ENCODE measurements around the gene EVL. TPM values are rescaled to one million over a fixed set of nuclear protein-coding genes. Genes with fewer than 3 reads are reported as not detected.

EVL gene
- total RNA-seq, 2 experiments from 2014 or later = 174 to 180 TPM

GRCh38 chr14:100109594-100109955 is 44.4 kb downstream of the EVL start:
- peaks cover 16% of the 10 kb centered on the region for H3K36me3 Mint-ChIP-seq
- peaks cover 49% of the 10 kb centered on the region for H3K4me1 Mint-ChIP-seq (ENCODE audit: low read depth)
- no peak for DNase-seq
- ChIA-PET CTCF (interaction anchor here (0.9 to 16.3 kb wide), 7 partner anchors 10 to 135 kb away, joined by 3 to 573 read pairs (median 44); partner anchors contain the start of gene EVL), POLR2A (interaction anchor here (11.3 kb wide), 1 partner anchor 39 kb away, joined by 200 read pairs; the partner anchor contains the start of gene EVL)
- H3K4me3 Mint-ChIP-seq = no peak overlapping the region
- intact Hi-C loops (cut with micrococcal nuclease) = loop anchor here (5.0 kb wide), 1 partner anchor 268 kb away; the partner anchor contains the start of gene WDR25
- H3K27ac Mint-ChIP-seq = peak overlapping the region; percentile 90
- no peaks in the 10 kb centered on the region for H3K9me3 Mint-ChIP-seq
- H3K27me3 Mint-ChIP-seq = no peaks in the 10 kb centered on the region

GRCh38 chr14:100110816-100111215 is 45.6 kb downstream of the EVL start:
- Mint-ChIP-seq H3K27me3 (no peaks in the 10 kb centered on the region), H3K4me1 (ENCODE audit: low read depth) (peaks cover 38% of the 10 kb centered on the region), H3K4me3 (no peak overlapping the region), H3K36me3 (peaks cover 16% of the 10 kb centered on the region), H3K27ac (peak overlapping the region; percentile 34), H3K9me3 (no peaks in the 10 kb centered on the region)
- ChIA-PET CTCF (interaction anchor here (1.0 to 16.3 kb wide), 6 partner anchors 14 to 129 kb away, joined by 3 to 573 read pairs (median 40); partner anchors contain the start of gene EVL), POLR2A (interaction anchor here (0.6 kb wide), 1 partner anchor 27 kb away, joined by 5 read pairs; no protein-coding TSS in a partner anchor)
- intact Hi-C loops (cut with micrococcal nuclease) = no loop called here
- no peak for DNase-seq

- Mint-ChIP-seq H3K27me3 (no peaks in the 10 kb centered on the region), H3K9me3 (no peaks in the 10 kb centered on the region), H3K27ac (peak overlapping the region; percentile 64), H3K4me1 (ENCODE audit: low read depth) (peaks cover 28% of the 10 kb centered on the region), H3K4me3 (no peak overlapping the region), H3K36me3 (peaks cover 14% of the 10 kb centered on the region)
- DNase-seq = no peak
- intact Hi-C loops (cut with micrococcal nuclease) = no loop called here
- ChIA-PET CTCF (interaction anchor here (0.9 to 16.3 kb wide), 8 partner anchors 16 to 130 kb away, joined by 3 to 573 read pairs (median 6); partner anchors contain the start of gene EVL), POLR2A (interaction anchor here (1.4 kb wide), 1 partner anchor 42 kb away, joined by 3 read pairs; no protein-coding TSS in a partner anchor)
Observed at GRCh38 chr14:100111931-100112704, 46.9 kb downstream of the EVL start.

GRCh38 chr14:100114109-100114765 is 49.0 kb downstream of the EVL start:
- DNase-seq = no peak
- peak overlapping the region; percentile 26 for H3K27ac Mint-ChIP-seq
- no peaks in the 10 kb centered on the region for H3K9me3 Mint-ChIP-seq
- H3K4me1 Mint-ChIP-seq (ENCODE audit: low read depth) = peaks cover 23% of the 10 kb centered on the region
- ChIA-PET POLR2A (no interaction called here), CTCF (interaction anchor here (16.3 kb wide), 1 partner anchor 45 kb away, joined by 573 read pairs; the partner anchor contains the start of gene EVL)
- intact Hi-C loops (cut with micrococcal nuclease) = no loop called here
- H3K27me3 Mint-ChIP-seq = no peaks in the 10 kb centered on the region
- peaks cover 10% of the 10 kb centered on the region for H3K36me3 Mint-ChIP-seq
- H3K4me3 Mint-ChIP-seq = no peak overlapping the region

- Mint-ChIP-seq H3K36me3 (peaks cover 5% of the 10 kb centered on the region), H3K9me3 (no peaks in the 10 kb centered on the region)
Observed at GRCh38 chr14:100115236-100115635, 50.0 kb downstream of the EVL start.

GRCh38 chr14:100115726-100116125 is 50.5 kb downstream of the EVL start:
- intact Hi-C loops (cut with micrococcal nuclease) = no loop called here
- Mint-ChIP-seq H3K27ac (no peak overlapping the region), H3K27me3 (no peaks in the 10 kb centered on the region), H3K9me3 (no peaks in the 10 kb centered on the region), H3K4me3 (no peak overlapping the region), H3K36me3 (peaks cover 5% of the 10 kb centered on the region), H3K4me1 (ENCODE audit: low read depth) (peaks cover 20% of the 10 kb centered on the region)
- ChIA-PET CTCF (interaction anchor here (1.4 to 7.9 kb wide), 3 partner anchors 7 to 133 kb away, joined by 4 to 35 read pairs (median 7); no protein-coding TSS in a partner anchor), POLR2A (no interaction called here)
- DNase-seq = no peak

More at GRCh38 chr14:100115236-100115635, 50.0 kb downstream of the EVL start:
- Mint-ChIP-seq H3K4me3 (no peak overlapping the region), H3K4me1 (ENCODE audit: low read depth) (peaks cover 20% of the 10 kb centered on the region), H3K27me3 (no peaks in the 10 kb centered on the region), H3K27ac (no peak overlapping the region)
- intact Hi-C loops (cut with micrococcal nuclease) = no loop called here
- ChIA-PET POLR2A (no interaction called here), CTCF (interaction anchor here (1.4 to 7.9 kb wide), 3 partner anchors 7 to 132 kb away, joined by 4 to 35 read pairs (median 7); no protein-coding TSS in a partner anchor)
- no peak for DNase-seq

GRCh38 chr14:100116134-100116533 is 50.9 kb downstream of the EVL start:
- Mint-ChIP-seq H3K36me3 (peaks cover 5% of the 10 kb centered on the region), H3K4me1 (ENCODE audit: low read depth) (peaks cover 20% of the 10 kb centered on the region)
- DNase-seq = no peak

GRCh38 chr14:100117026-100117425 is 51.8 kb downstream of the EVL start:
- peaks cover 20% of the 10 kb centered on the region for H3K4me1 Mint-ChIP-seq (ENCODE audit: low read depth)
- no peaks in the 10 kb centered on the region for H3K9me3 Mint-ChIP-seq
- CTCF ChIA-PET = interaction anchor here (0.6 to 7.9 kb wide), 4 partner anchors 9 to 134 kb away, joined by 3 to 35 read pairs (median 3); no protein-coding TSS in a partner anchor
- DNase-seq = no peak
- no peak overlapping the region for H3K27ac Mint-ChIP-seq
- H3K27me3 Mint-ChIP-seq = no peaks in the 10 kb centered on the region
- intact Hi-C loops (cut with micrococcal nuclease) = no loop called here
- H3K36me3 Mint-ChIP-seq = peaks cover 5% of the 10 kb centered on the region
- no peak overlapping the region for H3K4me3 Mint-ChIP-seq
- POLR2A ChIA-PET = interaction anchor here (1.2 kb wide), 1 partner anchor 47 kb away, joined by 3 read pairs; no protein-coding TSS in a partner anchor

More at GRCh38 chr14:100116134-100116533, 50.9 kb downstream of the EVL start:
- peak overlapping the region; percentile 5 for H3K27ac Mint-ChIP-seq
- ChIA-PET POLR2A (no interaction called here), CTCF (interaction anchor here (1.4 to 7.9 kb wide), 3 partner anchors 8 to 133 kb away, joined by 4 to 35 read pairs (median 7); no protein-coding TSS in a partner anchor)
- H3K9me3 Mint-ChIP-seq = no peaks in the 10 kb centered on the region
- H3K27me3 Mint-ChIP-seq = no peaks in the 10 kb centered on the region
- no peak overlapping the region for H3K4me3 Mint-ChIP-seq
- intact Hi-C loops (cut with micrococcal nuclease) = no loop called here

GRCh38 chr14:100117633-100118395 is 52.6 kb downstream of the EVL start:
- no peaks in the 10 kb centered on the region for H3K27me3 Mint-ChIP-seq
- H3K36me3 Mint-ChIP-seq = peaks cover 5% of the 10 kb centered on the region
- H3K9me3 Mint-ChIP-seq = no peaks in the 10 kb centered on the region
- peaks cover 20% of the 10 kb centered on the region for H3K4me1 Mint-ChIP-seq (ENCODE audit: low read depth)
- CTCF ChIA-PET = interaction anchor here (0.9 to 7.9 kb wide), 3 partner anchors 9 to 75 kb away, joined by 3 to 35 read pairs (median 6); no protein-coding TSS in a partner anchor
- no peak overlapping the region for H3K4me3 Mint-ChIP-seq
- H3K27ac Mint-ChIP-seq = peak overlapping the region; percentile 31
- no peak for DNase-seq
- POLR2A ChIA-PET = interaction anchor here (0.5 to 1.2 kb wide), 2 partner anchors 37 to 48 kb away, joined by 3 read pairs; no protein-coding TSS in a partner anchor
- intact Hi-C loops (cut with micrococcal nuclease) = no loop called here

- Mint-ChIP-seq H3K4me1 (ENCODE audit: low read depth) (peaks cover 20% of the 10 kb centered on the region), H3K27ac (peak overlapping the region; percentile 77), H3K27me3 (no peaks in the 10 kb centered on the region), H3K36me3 (peaks cover 6% of the 10 kb centered on the region), H3K9me3 (no peaks in the 10 kb centered on the region), H3K4me3 (no peak overlapping the region)
- ChIA-PET CTCF (interaction anchor here (0.5 to 7.9 kb wide), 4 partner anchors 10 to 168 kb away, joined by 3 to 35 read pairs (median 4); no protein-coding TSS in a partner anchor), POLR2A (interaction anchor here (0.5 kb wide), 1 partner anchor 38 kb away, joined by 3 read pairs; no protein-coding TSS in a partner anchor)
- intact Hi-C loops (cut with micrococcal nuclease) = no loop called here
- no peak for DNase-seq
Observed at GRCh38 chr14:100118396-100119011, 53.3 kb downstream of the EVL start.

GRCh38 chr14:100119251-100119650 is 54.0 kb downstream of the EVL start:
- H3K4me1 Mint-ChIP-seq (ENCODE audit: low read depth) = peaks cover 20% of the 10 kb centered on the region
- intact Hi-C loops (cut with micrococcal nuclease) = no loop called here

More at GRCh38 chr14:100119251-100119650, 54.0 kb downstream of the EVL start:
- Mint-ChIP-seq H3K4me3 (no peak overlapping the region), H3K27me3 (no peaks in the 10 kb centered on the region), H3K36me3 (peaks cover 6% of the 10 kb centered on the region), H3K27ac (peak overlapping the region; percentile 77), H3K9me3 (no peaks in the 10 kb centered on the region)
- no peak for DNase-seq
- POLR2A ChIA-PET = no interaction called here
- CTCF ChIA-PET = interaction anchor here (0.9 to 7.9 kb wide), 5 partner anchors 11 to 171 kb away, joined by 3 to 35 read pairs (median 3); no protein-coding TSS in a partner anchor
